ENCODE data around the gene TMPRSS9.
"Not testable (repeated sequence)": the region's sequence is repeated elsewhere in the genome, so short reads cannot be mapped to it uniquely, and the experiment has no call there.

Gene TMPRSS9

GRCh38 chr19:2395293-2395829 lies 35.3 kb downstream of the TMPRSS9 start:
- not testable (repeated sequence) for DNase-seq

- not testable (repeated sequence) for DNase-seq
Observed at GRCh38 chr19:2397173-2397572, 37.1 kb downstream of the TMPRSS9 start.

- DNase-seq = no peak
Observed at GRCh38 chr19:2398735-2399305, 38.8 kb downstream of the TMPRSS9 start.

GRCh38 chr19:2399582-2399981 lies 39.5 kb downstream of the TMPRSS9 start:
- no peak for DNase-seq

- no peak for DNase-seq
Observed at GRCh38 chr19:2408247-2408646, 48.2 kb downstream of the TMPRSS9 start.

GRCh38 chr19:2409352-2409912 lies 49.4 kb downstream of the TMPRSS9 start:
- DNase-seq = no peak

GRCh38 chr19:2410023-2410422 lies 50.0 kb downstream of the TMPRSS9 start:
- no peak for DNase-seq

- no peak for DNase-seq
Observed at GRCh38 chr19:2411709-2412108, 51.6 kb downstream of the TMPRSS9 start.

GRCh38 chr19:2412449-2412848 lies 52.4 kb downstream of the TMPRSS9 start:
- DNase-seq = no peak

GRCh38 chr19:2413159-2413558 lies 53.1 kb downstream of the TMPRSS9 start:
- no peak for DNase-seq

GRCh38 chr19:2413629-2414028 lies 53.6 kb downstream of the TMPRSS9 start:
- no peak for DNase-seq

GRCh38 chr19:2415281-2415972 lies 55.4 kb downstream of the TMPRSS9 start:
- no peak for DNase-seq

- DNase-seq = no peak
Observed at GRCh38 chr19:2415973-2416319, 55.9 kb downstream of the TMPRSS9 start.

GRCh38 chr19:2416321-2417097 lies 56.4 kb downstream of the TMPRSS9 start:
- DNase-seq = no peak

- DNase-seq = not testable (repeated sequence)
Observed at GRCh38 chr19:2417436-2417835, 57.4 kb downstream of the TMPRSS9 start.

GRCh38 chr19:2417881-2418406 lies 57.9 kb downstream of the TMPRSS9 start:
- DNase-seq = no peak

GRCh38 chr19:2419754-2420153 lies 59.7 kb downstream of the TMPRSS9 start:
- no peak for DNase-seq

- DNase-seq = no peak
Observed at GRCh38 chr19:2420490-2420889, 60.4 kb downstream of the TMPRSS9 start.

GRCh38 chr19:2421581-2422306 lies 61.7 kb downstream of the TMPRSS9 start:
- no peak for DNase-seq

- no peak for DNase-seq
Observed at GRCh38 chr19:2423071-2423914, 63.2 kb downstream of the TMPRSS9 start.

GRCh38 chr19:2423915-2424685 lies 64.0 kb downstream of the TMPRSS9 start:
- DNase-seq = no peak

Measured in CD4-positive, alpha-beta T cell treated with Interleukin-15 for 1 hour (primary cell).